Suprapubic skin (tissue), 4 donors: Measurements from ENCODE around the gene CDC42BPG. TPM values are rescaled to one million over a fixed set of nuclear protein-coding genes. Genes with fewer than 3 reads are reported as not detected.

Experiments
- DNase-seq, 2 donors: peaks; one replicate each; pipeline ENCODE4 v3.0.0-alpha.2; 2019; ENCODE audit warnings: low spot score in 2 of 2
- H3K27ac ChIP-seq: fragments of 200-600 bp; sonication (generic); one replicate; pipeline ENCODE4 v1.5.1; 2019
- H3K27me3 ChIP-seq: fragments of 200-600 bp; sonication (generic); one replicate; pipeline ENCODE4 v1.5.1; 2019
- H3K36me3 ChIP-seq: fragments of 200-600 bp; sonication (generic); one replicate; pipeline ENCODE4 v1.5.1; 2019
- H3K4me1 ChIP-seq: fragments of 200-600 bp; sonication (generic); one replicate; pipeline ENCODE4 v1.5.1; 2019
- H3K4me3 ChIP-seq: fragments of 200-600 bp; sonication (generic); one replicate; pipeline ENCODE4 v1.5.1; 2019; ENCODE audit warnings: mild to moderate bottlenecking
- H3K9me3 ChIP-seq: fragments of 200-600 bp; sonication (generic); one replicate; pipeline ENCODE4 v1.5.1; 2019
- CTCF ChIP-seq, 2 donors: fragments of 200-600 bp in 1 of 2; fragments of 450-650 bp in 1 of 2; sonication (generic) in 1 of 2; IDR thresholded peaks; one replicate each; pipeline ENCODE4 v1.5.1; 2016 to 2019; ENCODE audit warnings: antibody characterized with exemption in 2 of 2, mild to moderate bottlenecking in 1 of 2, moderate library complexity in 1 of 2
- EP300 ChIP-seq: sonication (generic); formaldehyde crosslinking; IDR thresholded peaks from one replicate; pipeline ENCODE4 v1.6.1; 2017; ENCODE audit warnings: antibody characterized with exemption
- POLR2A ChIP-seq, 2 donors: fragments of 450-650 bp; IDR thresholded peaks; one replicate each; pipeline ENCODE4 v1.6.1; 2017; ENCODE audit warnings: antibody characterized with exemption in 2 of 2, mild to moderate bottlenecking in 2 of 2, moderate library complexity in 2 of 2
- POLR2AphosphoS5 ChIP-seq, 3 donors: sonication (generic); formaldehyde crosslinking; IDR thresholded peaks; one replicate each; pipeline ENCODE4 v1.6.1; 2017; ENCODE audit warnings: antibody characterized with exemption in 3 of 3
- WGBS: methylation state at CpG from one replicate; pipeline ENCODE4 v1.1.5; 2018; 5-methylcytosine and 5-hydroxymethylcytosine counted together
- total RNA-seq, 4 donors: library from RNA; depleted of rRNA; stranded (reverse); fragments of >200 nt; gene quantifications; one replicate each; pipeline ENCODE4 v1.1.0, GENCODE V29; 2016

Gene CDC42BPG
- total RNA-seq: 10 to 100 TPM; 42.2 to 64.9 (median 61.1) TPM

GRCh38 chr11:64844330-64845128 is at the start of gene CDC42BPG:
Gene CDC42BPG (minus strand): TSS chr11:64844653. CDS start chr11:64844569, 84 bp downstream.
- peaks cover 9% of the 10 kb centered on the region for H3K36me3 ChIP-seq
- peak; percentile 80 to 83 for DNase-seq
- WGBS: 6% methylated on average over 7 of the region's 96 CpGs
- TF ChIP-seq CTCF (IDR thresholded peaks at IDR 0.05) (peak; percentile 44 to 88), POLR2A (IDR thresholded peaks at IDR 0.05) (peak in 1 of 2 donors; percentile 25), EP300 (no peak)
- peak within 1 kb of the TSS; percentile 93 for H3K27ac ChIP-seq
- peak within 1 kb of the TSS; percentile 62 for H3K4me3 ChIP-seq
- H3K27me3 ChIP-seq: no peaks in the 10 kb centered on the region
- no peaks in the 10 kb centered on the region for H3K9me3 ChIP-seq
- H3K4me1 ChIP-seq: peaks cover 45% of the 10 kb centered on the region

- Histone ChIP-seq H3K9me3 (no peaks in the 10 kb centered on the region), H3K27ac (no peak overlapping the region), H3K4me3 (no peak overlapping the region), H3K36me3 (peaks cover 40% of the 10 kb centered on the region), H3K27me3 (no peaks in the 10 kb centered on the region), H3K4me1 (peaks cover 8% of the 10 kb centered on the region)
- TF ChIP-seq CTCF (IDR thresholded peaks at IDR 0.05) (no peak), POLR2A (IDR thresholded peaks at IDR 0.05) (no peak), POLR2AphosphoS5 (IDR thresholded peaks at IDR 0.05) (no peak), EP300 (no peak)
- no peak for DNase-seq
- WGBS: 69% methylated on average over 13 of the region's 25 CpGs
Observed at GRCh38 chr11:64893194-64894069, 49.0 kb upstream of the CDC42BPG start.

- no peak for DNase-seq
- Histone ChIP-seq H3K4me1 (peaks cover 14% of the 10 kb centered on the region), H3K27ac (no peak overlapping the region), H3K4me3 (no peak overlapping the region), H3K36me3 (peaks cover 34% of the 10 kb centered on the region), H3K9me3 (no peaks in the 10 kb centered on the region), H3K27me3 (no peaks in the 10 kb centered on the region)
- TF ChIP-seq EP300 (no peak), CTCF (IDR thresholded peaks at IDR 0.05) (no peak), POLR2A (IDR thresholded peaks at IDR 0.05) (no peak), POLR2AphosphoS5 (IDR thresholded peaks at IDR 0.05) (no peak)
- 96% methylated on average over 7 of the region's 10 CpGs for WGBS
Observed at GRCh38 chr11:64892838-64893193, 48.4 kb upstream of the CDC42BPG start.

- Histone ChIP-seq H3K4me1 (peaks cover 18% of the 10 kb centered on the region), H3K4me3 (no peak overlapping the region), H3K27ac (no peak overlapping the region), H3K27me3 (no peaks in the 10 kb centered on the region), H3K9me3 (no peaks in the 10 kb centered on the region), H3K36me3 (peaks cover 30% of the 10 kb centered on the region)
- DNase-seq: no peak
- no peak for TF ChIP-seq EP300
- no peak for TF ChIP-seq POLR2A (IDR thresholded peaks at IDR 0.05)
- TF ChIP-seq POLR2AphosphoS5 (IDR thresholded peaks at IDR 0.05): no peak
- no peak for TF ChIP-seq CTCF (IDR thresholded peaks at IDR 0.05)
- 80% methylated on average over 11 of the region's 11 CpGs for WGBS
Observed at GRCh38 chr11:64892411-64892831, 48.0 kb upstream of the CDC42BPG start.

GRCh38 chr11:64891880-64892279 is 47.4 kb upstream of the CDC42BPG start:
- Histone ChIP-seq H3K36me3 (peaks cover 25% of the 10 kb centered on the region), H3K27ac (no peak overlapping the region), H3K27me3 (no peaks in the 10 kb centered on the region), H3K9me3 (no peaks in the 10 kb centered on the region), H3K4me1 (peaks cover 18% of the 10 kb centered on the region), H3K4me3 (no peak overlapping the region)
- DNase-seq: no peak
- WGBS: 76% methylated on average over 5 of the region's 5 CpGs
- TF ChIP-seq EP300 (no peak), POLR2A (IDR thresholded peaks at IDR 0.05) (no peak), POLR2AphosphoS5 (IDR thresholded peaks at IDR 0.05) (no peak), CTCF (IDR thresholded peaks at IDR 0.05) (no peak)
